GM21528 (cell line): Measurements from ENCODE around the gene ZMYND19.
"Not testable (repeated sequence)": the region's sequence is repeated elsewhere in the genome, so short reads cannot be mapped to it uniquely, and the experiment has no call there.

ENCODE experiments used
- ATAC-seq: cut with Tn5 transposase; IDR thresholded peaks from one replicate; pipeline ENCODE4 v1.9.1; 2021; ENCODE audit warnings: mild to moderate bottlenecking, moderate library complexity; ENCODE audit not compliant: unreplicated experiment, low FRiP score

The ZMYND19 gene

GRCh38 chr9:137614631-137615386 lies 24.5 kb upstream of the ZMYND19 start:
- no peak for ATAC-seq

- ATAC-seq, result no peak
These were observed 23.6 kb upstream of the ZMYND19 start for GRCh38 chr9:137613738-137614523.

DNA sequence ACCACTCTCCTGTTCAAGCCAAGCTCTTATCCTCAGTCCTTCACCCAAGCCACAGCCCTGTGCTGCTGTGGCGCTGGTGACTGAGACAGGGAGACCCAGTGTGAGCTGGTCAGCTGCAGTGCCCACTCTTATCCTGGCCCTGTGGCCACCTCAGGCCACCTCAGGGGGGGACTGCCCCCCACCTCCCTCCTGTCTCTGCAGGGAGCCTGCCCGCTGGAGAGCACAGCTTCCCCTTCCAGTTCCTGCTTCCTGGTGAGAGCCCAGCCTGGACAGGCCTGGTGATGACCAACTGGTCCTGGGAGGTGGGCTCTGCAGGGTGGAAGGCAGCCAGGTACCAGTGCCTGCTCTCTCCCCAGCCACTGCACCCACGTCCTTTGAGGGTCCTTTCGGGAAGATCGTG lies 22.9 kb upstream of the ZMYND19 start:
- ATAC-seq, result no peak

DNA sequence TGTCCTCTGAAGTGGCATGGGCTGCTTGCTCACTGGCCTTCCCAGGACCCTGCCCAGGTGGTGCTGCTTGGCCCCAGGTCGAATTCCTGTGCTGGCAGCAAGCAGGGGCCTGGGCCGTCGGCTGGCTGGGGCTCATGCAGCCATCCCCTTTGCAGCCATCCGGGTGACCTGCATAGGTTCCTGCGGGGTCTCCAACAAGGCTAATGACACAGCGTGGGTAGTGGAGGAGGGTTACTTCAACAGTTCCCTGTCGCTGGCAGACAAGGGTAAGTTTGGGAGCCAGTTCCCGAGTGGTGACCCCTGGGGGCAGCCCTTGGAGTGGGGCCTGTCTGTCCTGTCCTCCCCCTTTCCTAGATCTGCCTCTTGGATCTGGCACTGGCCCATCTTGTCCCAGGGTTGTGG lies 22.4 kb upstream of the ZMYND19 start:
- ATAC-seq, result no peak

GRCh38 chr9:137611623-137612609 lies 21.6 kb upstream of the ZMYND19 start:
- ATAC-seq, result no peak

GRCh38 chr9:137610944-137611343 lies 20.6 kb upstream of the ZMYND19 start:
- no peak for ATAC-seq

DNA sequence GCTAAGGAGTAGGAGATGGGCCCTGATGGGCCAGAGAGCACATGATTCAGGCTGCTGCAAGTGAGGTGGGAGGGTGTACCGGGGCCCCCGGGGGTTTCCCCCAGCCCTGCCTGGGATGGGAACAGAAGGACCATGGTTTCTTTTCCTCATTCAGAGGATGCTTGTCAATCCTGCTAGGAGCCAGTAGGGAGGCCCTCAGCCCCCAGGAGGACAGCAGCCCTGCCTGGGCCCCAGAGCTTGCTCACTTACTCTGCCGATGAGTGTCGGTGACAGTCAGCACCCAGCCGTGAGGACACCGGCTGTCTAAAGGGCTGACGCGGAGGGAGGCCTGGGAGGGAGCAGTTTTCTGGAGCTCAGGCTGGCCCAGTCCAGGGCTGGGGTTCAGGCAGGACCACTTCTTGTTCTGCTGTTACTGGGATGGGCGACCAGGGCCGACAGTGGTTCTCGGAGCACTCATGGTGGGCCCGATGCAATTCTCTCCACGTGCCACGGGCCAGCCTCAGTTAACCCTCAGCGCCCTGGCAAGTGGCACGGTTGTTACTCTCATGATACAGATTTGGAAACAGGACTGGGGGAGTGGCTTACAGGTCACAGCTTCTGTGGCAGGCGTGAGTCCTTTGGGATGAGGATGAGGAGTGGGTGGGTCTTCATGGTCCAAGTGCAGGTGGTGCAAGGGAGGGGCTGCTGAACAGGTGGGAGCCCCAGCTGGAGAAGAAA lies 17.0 kb upstream of the ZMYND19 start:
- no peak for ATAC-seq

DNA sequence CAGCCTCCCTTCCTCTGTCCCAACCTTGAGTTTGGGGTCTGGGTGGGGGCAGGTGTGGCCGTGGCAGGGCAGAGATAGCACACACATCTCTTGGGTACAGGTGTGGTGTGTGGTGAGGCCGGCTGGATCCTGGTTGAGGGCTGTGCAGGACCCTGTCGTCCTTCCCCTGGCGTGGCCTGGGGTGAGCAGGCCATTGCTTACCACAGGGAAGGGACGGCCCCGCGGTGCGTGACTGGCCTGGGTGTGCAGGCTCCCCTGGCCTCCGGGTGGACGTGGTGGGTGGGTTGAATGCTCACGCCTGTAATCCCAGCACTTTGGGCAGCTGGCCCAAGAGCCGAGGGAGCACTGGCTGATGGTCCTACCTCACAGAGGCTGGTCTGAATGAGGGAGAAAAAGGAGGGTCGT lies 16.4 kb upstream of the ZMYND19 start:
- no peak for ATAC-seq

- ATAC-seq, result peak; percentile 23
These were observed 15.8 kb upstream of the ZMYND19 start for GRCh38 chr9:137606005-137606621.

DNA sequence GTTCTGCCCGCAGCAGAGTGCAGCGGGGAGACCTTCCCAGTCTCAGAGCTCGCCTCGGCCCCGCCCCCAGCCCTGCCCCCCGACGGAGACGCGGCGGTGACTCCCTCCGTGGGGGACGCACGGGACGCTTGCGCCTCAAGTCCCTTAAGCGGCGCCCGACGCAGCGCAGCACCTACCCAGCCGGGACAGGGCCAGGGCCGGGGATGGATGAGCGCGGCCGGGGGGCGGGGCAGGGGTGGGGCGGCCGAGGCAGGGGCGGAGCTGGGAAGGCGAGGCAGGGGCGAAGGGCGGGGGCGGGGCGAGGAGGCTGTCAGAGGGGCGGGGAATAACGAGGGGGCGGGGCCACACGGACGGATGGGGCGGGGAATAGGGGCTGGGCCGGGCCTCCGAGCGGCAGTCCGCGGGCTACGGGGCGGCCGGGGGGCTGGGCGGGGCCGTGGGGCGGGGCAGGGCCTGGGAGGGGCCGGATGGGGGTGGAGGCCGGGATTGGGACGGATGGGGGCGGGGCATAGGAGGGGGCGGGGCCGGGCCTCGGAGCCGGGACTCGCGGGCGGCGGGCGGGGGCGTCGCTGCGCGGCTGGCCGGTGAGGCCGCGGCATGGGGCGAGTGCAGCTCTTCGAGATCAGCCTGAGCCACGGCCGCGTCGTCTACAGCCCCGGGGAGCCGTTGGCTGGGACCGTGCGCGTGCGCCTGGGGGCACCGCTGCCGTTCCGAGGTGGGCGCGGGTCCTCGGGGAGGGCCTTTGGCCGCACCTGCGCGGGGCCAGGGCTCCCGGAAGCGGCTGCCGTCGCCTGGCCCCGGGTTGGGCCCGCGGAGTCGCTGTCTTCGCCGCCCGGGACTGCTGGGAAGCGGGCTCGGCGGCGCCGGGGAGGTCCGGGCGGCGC lies 15.1 kb upstream of the ZMYND19 start, which contains the start of gene ARRDC1:
Gene ARRDC1 (plus strand): TSS at position 566 of the 884 bp plus-strand sequence. CDS start 32 bp downstream, at position 598.
- peak; percentile 61 for ATAC-seq

DNA sequence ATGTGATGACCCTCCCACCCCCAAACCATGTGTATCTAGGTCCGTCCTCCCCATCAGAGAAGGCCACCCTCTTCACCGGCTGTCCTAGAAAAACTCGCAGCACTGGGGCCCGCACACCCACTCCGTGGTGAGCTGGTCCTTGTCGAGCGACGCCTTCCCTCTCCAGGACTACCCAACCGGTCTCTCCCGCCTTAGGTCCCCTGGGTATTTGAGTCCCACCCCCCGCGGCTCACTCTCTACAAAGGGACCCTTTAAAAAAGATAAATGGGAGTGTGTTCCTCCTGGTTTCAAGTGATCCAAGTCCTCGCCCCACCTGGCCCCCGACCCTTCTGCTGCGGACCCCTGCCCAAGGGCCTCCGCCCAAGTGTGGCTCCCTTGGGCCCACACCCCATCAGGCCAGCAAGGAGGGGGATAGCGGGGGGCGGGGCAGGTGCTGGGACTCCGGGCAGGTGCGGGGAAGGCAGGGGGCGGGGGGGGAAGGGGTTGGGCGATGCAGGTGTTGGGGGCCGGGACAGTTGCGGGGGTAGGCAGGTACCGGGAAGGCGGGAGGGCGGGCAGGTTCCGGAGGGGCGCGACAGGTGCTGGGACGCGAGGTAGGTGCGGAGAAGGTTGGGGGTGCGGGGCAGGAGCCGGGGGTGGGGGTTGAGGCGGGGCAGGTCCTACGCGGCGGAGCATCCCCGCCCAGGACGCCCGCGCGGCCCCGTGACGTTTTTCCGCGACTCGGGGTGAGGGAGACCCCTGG lies 14.2 kb upstream of the ZMYND19 start:
- ATAC-seq, result no peak

DNA sequence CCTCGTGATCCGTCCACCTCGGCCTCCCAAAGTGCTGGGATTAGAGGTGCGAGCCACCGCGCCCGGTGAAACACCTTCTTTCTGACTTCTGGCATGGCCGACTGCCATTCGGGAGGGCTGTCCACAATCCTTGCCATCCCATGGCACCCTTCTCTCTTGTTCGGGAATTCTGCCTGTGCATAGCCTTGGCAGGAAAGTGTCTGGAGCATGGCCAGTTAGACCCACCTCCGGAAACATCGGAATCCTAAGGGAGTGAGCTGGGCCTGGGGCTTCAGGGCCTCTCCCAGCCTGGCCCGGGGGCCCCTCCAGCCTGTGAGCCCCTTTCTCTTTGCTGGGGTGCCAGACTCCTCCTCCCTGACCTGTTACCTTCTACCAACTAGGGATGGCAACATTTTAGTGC lies 13.6 kb upstream of the ZMYND19 start:
- ATAC-seq, result no peak

- no peak for ATAC-seq
These were observed 12.3 kb upstream of the ZMYND19 start for GRCh38 chr9:137602661-137603060.

- ATAC-seq, result no peak
These were observed 8.6 kb upstream of the ZMYND19 start for GRCh38 chr9:137598943-137599342.

DNA sequence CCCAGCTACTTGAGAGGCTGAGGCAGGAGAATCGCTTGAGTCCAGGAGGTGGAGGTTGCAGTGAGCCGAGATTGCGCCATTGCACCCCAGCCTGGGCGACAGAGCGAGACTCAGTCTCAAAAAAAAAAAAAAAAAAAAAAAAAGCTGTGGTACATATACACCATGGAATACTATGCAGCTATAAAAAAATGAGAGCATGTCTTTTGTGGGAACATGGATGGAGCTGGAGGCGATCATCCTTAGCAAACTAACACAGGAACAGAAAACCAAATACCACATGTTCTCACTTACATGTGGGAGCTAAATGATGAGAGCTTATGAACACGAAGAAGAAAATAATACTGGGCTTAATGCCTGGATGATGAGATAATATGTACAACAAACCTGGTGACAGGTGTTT lies 6.3 kb upstream of the ZMYND19 start:
- not testable (repeated sequence) for ATAC-seq

DNA sequence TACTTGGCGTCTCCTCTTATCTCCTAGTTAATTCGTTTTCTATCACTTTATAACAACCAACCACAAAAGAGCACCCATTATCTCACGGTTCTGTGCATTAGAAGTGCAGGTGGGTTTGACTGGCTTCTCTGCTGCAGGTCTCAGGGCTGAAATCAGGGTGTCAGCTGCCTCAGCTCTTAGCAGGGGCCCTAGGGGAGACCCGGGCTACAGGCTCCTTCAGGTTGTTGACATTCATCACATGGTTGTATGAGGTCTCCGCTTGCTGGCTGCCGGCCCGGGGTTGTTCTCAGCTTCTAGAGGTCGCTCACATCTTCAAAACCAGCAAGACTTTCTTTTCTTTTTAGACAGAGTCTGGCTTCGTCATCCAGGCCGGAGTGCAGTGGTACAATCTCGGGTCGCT lies 2.9 kb upstream of the ZMYND19 start:
- ATAC-seq, result no peak

- no peak for ATAC-seq
These were observed 2.5 kb upstream of the ZMYND19 start for GRCh38 chr9:137592767-137593166.

- no peak for ATAC-seq
These were observed 216 bp downstream of the ZMYND19 start for GRCh38 chr9:137590123-137590468.
